Measurements from ENCODE around the gene CASP4.

DNA sequence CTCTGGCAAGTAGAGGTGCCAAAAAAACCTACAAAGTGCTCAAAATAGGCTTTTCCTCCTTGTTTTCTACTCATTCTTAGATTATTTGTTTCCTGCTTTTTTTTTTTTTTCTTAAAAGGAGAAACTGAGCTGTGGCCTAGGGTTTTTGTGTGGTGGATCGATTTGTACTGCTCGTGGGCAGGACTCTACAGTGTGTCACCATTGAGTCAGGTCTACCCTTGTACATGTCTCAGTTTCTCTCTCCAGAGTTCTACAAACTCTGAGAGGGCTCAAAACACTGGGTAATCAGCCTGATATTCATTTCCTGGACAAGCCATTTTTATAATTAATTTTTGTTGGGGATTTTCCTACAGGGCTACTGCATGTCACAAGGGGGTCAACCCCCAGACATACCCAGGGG lies 5.2 kb upstream of the CASP4 start:
- TF ChIP-seq CTCF (IDR thresholded peaks at IDR 0.05; ENCODE audit: poor library complexity, severe bottlenecking) (no peak), POLR2AphosphoS5 (IDR thresholded peaks at IDR 0.05) (no peak), EZH2 (IDR thresholded peaks at IDR 0.05; ENCODE audit: borderline replicate concordance, insufficient read depth, low read length, poor library complexity, severe bottlenecking) (no peak), SMC3 (conservative IDR thresholded peaks at IDR 0.05; ENCODE audit: poor library complexity) (no peak), MXI1 (conservative IDR thresholded peaks at IDR 0.05; ENCODE audit: poor library complexity, severe bottlenecking) (no peak), TAF1 (IDR thresholded peaks at IDR 0.05; ENCODE audit: low read depth) (no peak), EP300 (conservative IDR thresholded peaks at IDR 0.05; ENCODE audit: poor library complexity, severe bottlenecking) (no peak), RAD21 (conservative IDR thresholded peaks at IDR 0.05) (no peak), REST (IDR thresholded peaks at IDR 0.05; ENCODE audit: borderline replicate concordance) (no peak)

Measured in neural cell (in vitro differentiated cells).